Measurements from ENCODE around the gene HIGD1A. TPM values are rescaled to one million over a fixed set of nuclear protein-coding genes. Genes with fewer than 3 reads are reported as not detected.

Gene HIGD1A
- total and polyA plus RNA-seq, 2 of the 4 experiments (the other 2 are of a cell fraction), result 86.6 to 137 TPM

GRCh38 chr3:42749753-42750231, 54.5 kb downstream of the HIGD1A start:
- Histone ChIP-seq H3K36me3 (ENCODE audit: control insufficient read depth, insufficient read depth, low read length) (no peaks in the 10 kb centered on the region), H4K20me1 (ENCODE audit: insufficient read depth, low read length) (peaks cover 9% of the 10 kb centered on the region), H3K27ac (ENCODE audit: insufficient read depth, low read length) (no peak overlapping the region), H3K18ac (ENCODE audit: low read depth, low read length) (no peak overlapping the region), H4K91ac (ENCODE audit: insufficient read depth, low read depth, low read length) (no peak overlapping the region), H3K9ac (ENCODE audit: low read depth, low read length) (no peak overlapping the region), H3K23ac (ENCODE audit: low read depth, low read length) (no peak overlapping the region), H4K8ac (ENCODE audit: low read depth in 2 of 2, low read length in 2 of 2) (no peak overlapping the region), H3K27me3 (ENCODE audit: control insufficient read depth, insufficient read depth, low read length) (peaks cover 5% of the 10 kb centered on the region), H2AK5ac (ENCODE audit: low read depth, low read length) (no peak overlapping the region), H3K9me3 (ENCODE audit: control insufficient read depth, insufficient read depth, low read length) (no peaks in the 10 kb centered on the region), H3K4ac (ENCODE audit: low read depth, low read length) (no peak overlapping the region), H3K9me1 (ENCODE audit: insufficient read depth, low read length) (peaks cover 14% of the 10 kb centered on the region), H3K79me1 (ENCODE audit: low read depth in 1 of 2, low read length in 2 of 2) (no peaks in the 10 kb centered on the region), H3K4me3 (ENCODE audit: insufficient read depth, low read depth, low read length) (no peak overlapping the region), H2BK20ac (ENCODE audit: low read depth, low read length) (no peak overlapping the region), H2BK5ac (ENCODE audit: low read depth, low read length, poor library complexity, severe bottlenecking) (no peak overlapping the region), H3K56ac (ENCODE audit: extremely low read depth, insufficient read depth, low read length) (no peak overlapping the region), H3K14ac (replicated peaks; ENCODE audit: low read depth, low read length) (no peak overlapping the region), H2AFZ (replicated peaks; ENCODE audit: low read length, poor library complexity) (peak overlapping the region; percentile 77), H3K4me1 (ENCODE audit: control insufficient read depth, insufficient read depth, low read length) (peaks cover 12% of the 10 kb centered on the region), H2BK120ac (ENCODE audit: low read depth, low read length) (no peak overlapping the region), H3K4me2 (ENCODE audit: low read depth, low read length) (no peak overlapping the region), H2BK15ac (ENCODE audit: low read depth, low read length) (no peak overlapping the region), H4K5ac (ENCODE audit: low read depth, low read length) (no peak overlapping the region), H2AK9ac (replicated peaks; ENCODE audit: low read depth, low read length, poor library complexity) (peak overlapping the region; percentile 15)
- in situ Hi-C loops (cut with MboI; ENCODE audit: low sequenced_read_pairs), result no loop called here
- TF ChIP-seq USF2 (IDR thresholded peaks at IDR 0.05; ENCODE audit: low read depth, low read length) (no peak), MAFK (IDR thresholded peaks at IDR 0.05; ENCODE audit: low read depth, low read length) (no peak), MAZ (IDR thresholded peaks at IDR 0.05; ENCODE audit: borderline replicate concordance, low read depth, low read length) (no peak), FOS (IDR thresholded peaks at IDR 0.05; ENCODE audit: low read depth, low read length) (no peak), CTCF (conservative IDR thresholded peaks at IDR 0.05; ENCODE audit: low read depth, low read length) (peak; percentile 45), RAD21 (IDR thresholded peaks at IDR 0.05; ENCODE audit: low read length) (peak; percentile 48)
- ATAC-seq (ENCODE audit: low read depth) (peak; percentile 53), DNase-seq (no peak)
- intact Hi-C loops (cut with micrococcal nuclease), result no loop called here
- ChIA-PET POLR2A (ENCODE audit: unreplicated experiment) (no interaction called here), CTCF (interaction anchor here (0.7 to 1.3 kb wide), 4 partner anchors 9 to 173 kb away, joined by 3 to 4 read pairs (median 4); no protein-coding TSS in a partner anchor)
- dilution Hi-C loops (cut with HindIII; ENCODE audit: low sequenced_read_pairs, unreplicated experiment), result no loop called here
- BruUV-seq (replicated peaks), result no TSS peak
- 64% methylated on average over 2 of the region's 10 CpGs; no CpG with 5 or more reads in 1 of the 2 experiments for whole genome bisulfite sequencing, 2 experiments (ENCODE audit: extremely low coverage in 2 of 2, insufficient read length in 1 of 2)

All from IMR-90 (cell line).